GM12878 (cell line): Measurements from ENCODE around the gene C16orf78. TPM values are rescaled to one million over a fixed set of nuclear protein-coding genes. Genes with fewer than 3 reads are reported as not detected.

Source experiments
- ATAC-seq: fragments of 200-7000 bp; cut with Tn5 transposase; 3 replicates; pipeline ENCODE4 v1.9.1; 2020; ENCODE audit warnings: mild to moderate bottlenecking, moderate library complexity
- BruUV-seq: library from RNA; stranded (reverse); fragments of 400-500 nt; replicated peaks from 2 replicates; lab custom pipeline; 2021; lab: Mats Ljungman, UMichigan
- CTCF ChIA-PET: fragments of 300-600 bp; sonication (Branson Sonifier 250); formaldehyde crosslinking; extraction: SDS; loops from one replicate; lab custom pipeline; 2021; ENCODE audit warnings: inconsistent platforms; lab: Yijun Ruan, JAX
- POLR2A ChIA-PET: fragments of 350-600 bp; formaldehyde crosslinking; extraction: SDS; loops from one replicate; lab custom pipeline; 2021; ENCODE audit warnings: inconsistent platforms; lab: Charles Lee
- RAD21 ChIA-PET: fragments of 300-600 bp; sonication (Branson Sonifier 250); formaldehyde crosslinking; loops from one replicate; lab custom pipeline; 2023; ENCODE audit warnings: antibody characterized with exemption; ENCODE audit not compliant: unreplicated experiment; lab: Charles Lee
- SMC1A ChIA-PET: fragments of 300-600 bp; sonication (Branson Sonifier 250); formaldehyde crosslinking; loops from one replicate; lab custom pipeline; 2023; ENCODE audit not compliant: unreplicated experiment, uncharacterized antibody; lab: Charles Lee
- DNase-seq: peaks from one replicate; pipeline ENCODE4 v3.0.0-alpha.2; 2011; ENCODE audit warnings: low read depth, low spot score
- FAIRE-seq: peaks from 3 replicates; lab custom pipeline; 2011; peaks lifted over from hg19 to GRCh38; lab: Jason Lieb, UNC
- H2AFZ ChIP-seq: 2 replicates; pipeline ENCODE4 v1.6.0; 2011; ENCODE audit warnings: low read depth, low read length, control low read depth; ENCODE audit not compliant: control insufficient read depth
- H3K27ac ChIP-seq: 2 replicates; pipeline ENCODE4 v1.5.1; 2011; ENCODE audit warnings: control low read depth; ENCODE audit not compliant: control insufficient read depth, insufficient read depth
- H3K27me3 ChIP-seq, 2 experiments: replicated peaks in 1 of 2; 2 replicates each; pipeline versions ENCODE4 v1.6.0 to v1.6.1; 2011; ENCODE audit warnings: low read length in 1 of 2; ENCODE audit not compliant: control insufficient read depth in 2 of 2, insufficient read depth in 2 of 2
- H3K36me3 ChIP-seq, 2 experiments: 2 replicates each; pipeline ENCODE4 v1.5.1; 2011; ENCODE audit warnings: low read length in 1 of 2; ENCODE audit not compliant: control insufficient read depth in 2 of 2, insufficient read depth in 2 of 2
- H3K4me1 ChIP-seq: 2 replicates; pipeline ENCODE4 v1.6.1; 2011; ENCODE audit warnings: mild to moderate bottlenecking, low read length, moderate library complexity, mixed read lengths; ENCODE audit not compliant: control insufficient read depth, insufficient read depth
- H3K4me2 ChIP-seq: 2 replicates; pipeline ENCODE4 v1.6.0; 2011; ENCODE audit warnings: control low read depth; ENCODE audit not compliant: control insufficient read depth, insufficient read depth
- H3K4me3 ChIP-seq: fragments of 200-600 bp; sonication (generic); 2 replicates; pipeline ENCODE4 v1.5.1; 2016
- H3K79me2 ChIP-seq: 2 replicates; pipeline ENCODE4 v1.6.0; 2011; ENCODE audit warnings: low read length; ENCODE audit not compliant: control insufficient read depth, insufficient read depth
- H3K9ac ChIP-seq: 2 replicates; pipeline ENCODE4 v1.8.0; 2011; ENCODE audit warnings: low read length, control low read depth, mixed read lengths; ENCODE audit not compliant: control insufficient read depth, insufficient read depth
- H3K9me3 ChIP-seq: replicated peaks from 3 replicates; pipeline ENCODE4 v1.5.1; 2011; ENCODE audit warnings: mild to moderate bottlenecking, low read length; ENCODE audit not compliant: control insufficient read depth, insufficient read depth
- H4K20me1 ChIP-seq: 2 replicates; pipeline ENCODE4 v1.6.0; 2011; ENCODE audit not compliant: control insufficient read depth, insufficient read depth
- CREB1 ChIP-seq: IDR thresholded peaks from 2 replicates; pipeline ENCODE4 v1.6.1; 2012; ENCODE audit warnings: low read depth, mild to moderate bottlenecking, inconsistent platforms
- GABPA ChIP-seq: IDR thresholded peaks from 2 replicates; pipeline ENCODE4 v1.6.1; 2014; ENCODE audit warnings: antibody characterized with exemption, low read depth, mild to moderate bottlenecking, inconsistent platforms
- MYB ChIP-seq: fragments of 150-350 bp; IDR thresholded peaks from 2 replicates; pipeline ENCODE4 v1.6.1; 2014; ENCODE audit warnings: mild to moderate bottlenecking, low read depth, low read length, borderline replicate concordance
- REST ChIP-seq: IDR thresholded peaks from 2 replicates; pipeline ENCODE4 v1.6.1; 2012; ENCODE audit warnings: mild to moderate bottlenecking, low read depth, low read length
- TCF12 ChIP-seq: IDR thresholded peaks from 2 replicates; pipeline ENCODE4 v1.6.1; 2011; ENCODE audit warnings: low read depth, mild to moderate bottlenecking, low read length
- ZNF384 ChIP-seq: IDR thresholded peaks from 2 replicates; pipeline ENCODE4 v1.6.1; 2012; ENCODE audit warnings: low read depth, mild to moderate bottlenecking, low read length, improper control_type of control experiment, borderline replicate concordance
- ZNF622 ChIP-seq: fragments of 450-650 bp; IDR thresholded peaks from 2 replicates; pipeline ENCODE4 v1.6.1; 2017; ENCODE audit warnings: mild to moderate bottlenecking, inconsistent platforms
- ZSCAN29 ChIP-seq: fragments of 450-650 bp; IDR thresholded peaks from 2 replicates; pipeline ENCODE4 v1.6.1; 2017; ENCODE audit warnings: mild to moderate bottlenecking, moderate library complexity
- WGBS: methylation state at CpG from one replicate; pipeline ENCODE4 v1.1.6; 2016; ENCODE audit warnings: low lambda C conversion rate; ENCODE audit not compliant: insufficient replicate concordance, insufficient coverage; ENCODE audit errors: missing lambda C conversion rate; 5-methylcytosine and 5-hydroxymethylcytosine counted together
- in situ Hi-C: fragments of 300-500 bp; cut with MboI; formaldehyde crosslinking; loops from 9 replicates; pipeline ENCODE4 v1.14.3; 2018; ENCODE audit warnings: mixed read lengths
- intact Hi-C: fragments of 100-400 bp; cut with micrococcal nuclease; formaldehyde crosslinking; loops from one replicate; pipeline ENCODE4 v1.14.2; 2022; ENCODE audit not compliant: unreplicated experiment
- polyA plus RNA-seq, 11 experiments: library from polyadenylated mRNA; depleted of rRNA in 4 of 11; unstranded in 6 of 11; stranded (reverse) in 5 of 11; fragments of >200 nt; fragmentation: Nextera tagmentation in 4 of 11; fragmentation: Illumina TruSeq in 1 of 11; extraction: Ambion mirVana in 4 of 11; extraction: Trizol in 1 of 11; gene quantifications; 1 replicate in 1 of 11; 2 replicates in 10 of 11; pipeline versions ENCODE4 v1.2.1 to v1.2.3, GENCODE V29; 2011 to 2016; ENCODE audit warnings: inconsistent platforms in 2 of 11, missing spikeins in 2 of 11, low read depth in 1 of 11
- total RNA-seq, 4 experiments: library from RNA; depleted of rRNA in 3 of 4; stranded (reverse); fragments of >200 nt in 3 of 4; fragmentation: Illumina TruSeq in 1 of 4; extraction: Trizol in 1 of 4; gene quantifications; 2 replicates each; pipeline versions ENCODE4 v1.2.1 to v1.2.3, GENCODE V29; 2013 to 2021
- TF ChIP-seq, protein P1 (sequence below): fragments of 450-650 bp; IDR thresholded peaks from 2 replicates; pipeline ENCODE4 v1.6.1; 2017; ENCODE audit warnings: mild to moderate bottlenecking

The C16orf78 gene
- total and polyA plus RNA-seq, 10 of the 15 experiments (the other 5 are each of a cell fraction or from before 2014, with no cell fraction given): not detected

GRCh38 chr16:49417354-49417753 is 43.8 kb downstream of the C16orf78 start:
- H3K9me3 ChIP-seq: no peaks in the 10 kb centered on the region
- SMC1A ChIA-PET: no interaction called here
- intact Hi-C loops: no loop called here
- no peak overlapping the region for H2AFZ ChIP-seq
- RAD21 ChIA-PET: no interaction called here
- ATAC-seq (no peak), FAIRE-seq (no peak), DNase-seq (no peak)
- no peaks in the 10 kb centered on the region; a peak in 1 of 4 replicates for H3K36me3 ChIP-seq
- H3K79me2 ChIP-seq: no peaks in the 10 kb centered on the region
- H3K4me3 ChIP-seq: no peak overlapping the region
- H3K4me2 ChIP-seq: no peak overlapping the region
- no peak for TF ChIP-seq ZNF384
- TF ChIP-seq, protein P1, sequence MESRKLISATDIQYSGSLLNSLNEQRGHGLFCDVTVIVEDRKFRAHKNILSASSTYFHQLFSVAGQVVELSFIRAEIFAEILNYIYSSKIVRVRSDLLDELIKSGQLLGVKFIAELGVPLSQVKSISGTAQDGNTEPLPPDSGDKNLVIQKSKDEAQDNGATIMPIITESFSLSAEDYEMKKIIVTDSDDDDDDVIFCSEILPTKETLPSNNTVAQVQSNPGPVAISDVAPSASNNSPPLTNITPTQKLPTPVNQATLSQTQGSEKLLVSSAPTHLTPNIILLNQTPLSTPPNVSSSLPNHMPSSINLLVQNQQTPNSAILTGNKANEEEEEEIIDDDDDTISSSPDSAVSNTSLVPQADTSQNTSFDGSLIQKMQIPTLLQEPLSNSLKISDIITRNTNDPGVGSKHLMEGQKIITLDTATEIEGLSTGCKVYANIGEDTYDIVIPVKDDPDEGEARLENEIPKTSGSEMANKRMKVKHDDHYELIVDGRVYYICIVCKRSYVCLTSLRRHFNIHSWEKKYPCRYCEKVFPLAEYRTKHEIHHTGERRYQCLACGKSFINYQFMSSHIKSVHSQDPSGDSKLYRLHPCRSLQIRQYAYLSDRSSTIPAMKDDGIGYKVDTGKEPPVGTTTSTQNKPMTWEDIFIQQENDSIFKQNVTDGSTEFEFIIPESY: no peak
- no peak for TF ChIP-seq GABPA
- TF ChIP-seq REST: no peak
- no peak for TF ChIP-seq ZSCAN29
- TF ChIP-seq MYB: no peak
- no peak for TF ChIP-seq CREB1
- TF ChIP-seq TCF12: no peak
- TF ChIP-seq ZNF622: no peak
- peaks cover 1 to 4% of the 10 kb centered on the region in 2 experiments; a peak in 3 of 4 replicates for H3K27me3 ChIP-seq
- no peak overlapping the region for H3K9ac ChIP-seq
- CTCF ChIA-PET: interaction anchor here (0.9 kb wide), 1 partner anchor 171 kb away, joined by 3 read pairs; no protein-coding TSS in a partner anchor
- 50% methylated on average over 2 of the region's 2 CpGs for WGBS
- no peaks in the 10 kb centered on the region for H4K20me1 ChIP-seq
- no peak overlapping the region for H3K27ac ChIP-seq
- POLR2A ChIA-PET: no interaction called here
- BruUV-seq: no TSS peak
- H3K4me1 ChIP-seq: no peaks in the 10 kb centered on the region
- in situ Hi-C loops: loop anchor here (10.0 kb wide), 1 partner anchor 177 kb away; no protein-coding TSS in a partner anchor
